H1 (cell line): ENCODE results near the gene AKR1C3. TPM values are rescaled to one million over a fixed set of nuclear protein-coding genes. Genes with fewer than 3 reads are reported as not detected.

Experiments
- CTCF ChIA-PET: fragments of 300-600 bp; sonication (Branson Sonifier 250); formaldehyde crosslinking; loops from one replicate; lab custom pipeline; 2021; ENCODE audit not compliant: partially characterized antibody; lab: Charles Lee
- POLR2A ChIA-PET: fragments of 300-600 bp; sonication (Branson Sonifier 250); formaldehyde crosslinking; loops from one replicate; lab custom pipeline; 2021; ENCODE audit warnings: inconsistent platforms; ENCODE audit not compliant: partially characterized antibody; lab: Charles Lee
- DNase-seq, 2 experiments: peaks; one replicate each; pipeline versions ENCODE4 v3.0.0 to v3.0.0-alpha.2; 2010 to 2022; ENCODE audit warnings: low spot score in 2 of 2, low read depth in 1 of 2, mixed read lengths in 1 of 2
- FAIRE-seq: peaks from 2 replicates; lab custom pipeline; 2011; peaks lifted over from hg19 to GRCh38; lab: Jason Lieb, UNC
- H2AFZ ChIP-seq: 2 replicates; pipeline ENCODE4 v1.8.1; 2012; ENCODE audit warnings: low read length, inconsistent platforms
- H2AK5ac ChIP-seq: 2 replicates; pipeline ENCODE4 v1.6.1; 2013; ENCODE audit warnings: low read depth, low read length
- H2BK120ac ChIP-seq: replicated peaks from 2 replicates; pipeline ENCODE3; 2013; ENCODE audit warnings: low read depth, low read length, inconsistent platforms
- H2BK12ac ChIP-seq: 2 replicates; pipeline ENCODE4 v1.6.1; 2013; ENCODE audit warnings: low read depth, low read length
- H2BK15ac ChIP-seq: 2 replicates; pipeline ENCODE4 v1.6.1; 2013; ENCODE audit warnings: low read length
- H2BK20ac ChIP-seq: 2 replicates; pipeline ENCODE4 v1.6.1; 2013; ENCODE audit warnings: low read length
- H2BK5ac ChIP-seq: 2 replicates; pipeline ENCODE4 v1.6.1; 2013; ENCODE audit warnings: low read depth, low read length
- H3K14ac ChIP-seq: 2 replicates; pipeline ENCODE4 v1.6.1; 2013; ENCODE audit warnings: inconsistent platforms; ENCODE audit not compliant: insufficient read length
- H3K18ac ChIP-seq: 2 replicates; pipeline ENCODE4 v1.6.1; 2013; ENCODE audit warnings: low read length; ENCODE audit errors: extremely low read depth
- H3K23ac ChIP-seq: 2 replicates; pipeline ENCODE4 v1.6.1; 2013; ENCODE audit warnings: inconsistent platforms; ENCODE audit not compliant: insufficient read length
- H3K23me2 ChIP-seq: 2 replicates; pipeline ENCODE4 v1.6.1; 2013; ENCODE audit warnings: low read depth, low read length
- H3K27ac ChIP-seq: 2 replicates; pipeline ENCODE4 v1.6.1; 2011; ENCODE audit warnings: low read depth, low read length, inconsistent platforms
- H3K27me3 ChIP-seq, 4 experiments: replicated peaks in 1 of 4; 1 replicate in 1 of 4; 2 replicates in 3 of 4; pipeline versions ENCODE4 v1.6.1 to v1.8.1; 2011 to 2013; ENCODE audit warnings: low read length in 3 of 4, mild to moderate bottlenecking in 3 of 4, inconsistent platforms in 2 of 4, mixed read lengths in 2 of 4, moderate library complexity in 1 of 4; ENCODE audit not compliant: control insufficient read depth in 3 of 4, insufficient read depth in 3 of 4; ENCODE audit errors: extremely low read depth in 1 of 4
- H3K36me3 ChIP-seq, 4 experiments: 2 replicates each; pipeline versions ENCODE4 v1.6.1 to v1.8.1; 2011 to 2013; ENCODE audit warnings: mild to moderate bottlenecking in 4 of 4, low read length in 3 of 4, moderate library complexity in 2 of 4, control low read depth in 1 of 4, inconsistent platforms in 1 of 4; ENCODE audit not compliant: insufficient read depth in 4 of 4, control insufficient read depth in 2 of 4
- H3K4ac ChIP-seq: replicated peaks from 2 replicates; pipeline ENCODE3; 2013; ENCODE audit warnings: low read length, low read depth, mixed read lengths, inconsistent platforms; ENCODE audit not compliant: insufficient read length
- H3K4me1 ChIP-seq, 4 experiments: replicated peaks in 1 of 4; 1 replicate in 1 of 4; 2 replicates in 3 of 4; pipeline versions ENCODE4 v1.6.1 to v1.8.1; 2011 to 2013; ENCODE audit warnings: low read length in 3 of 4, inconsistent platforms in 2 of 4, mixed read lengths in 1 of 4; ENCODE audit not compliant: insufficient read depth in 4 of 4, control insufficient read depth in 3 of 4
- H3K4me2 ChIP-seq, 2 experiments: 2 replicates each; pipeline versions ENCODE4 v1.6.1 to v1.8.1; 2011 to 2013; ENCODE audit warnings: low read depth in 2 of 2, low read length in 2 of 2, control low read depth in 1 of 2, inconsistent platforms in 1 of 2, mild to moderate bottlenecking in 1 of 2; ENCODE audit not compliant: insufficient read depth in 1 of 2
- H3K4me3 ChIP-seq, 4 experiments: fragments of 200-600, 300-600 bp in 1 of 4; sonication (generic), shearing (Covaris generic), sonication (Bioruptor Twin) in 1 of 4; 2 replicates each; pipeline versions ENCODE4 v1.5.1 to v1.8.1; 2011 to 2016; ENCODE audit warnings: low read length in 4 of 4, low read depth in 3 of 4, control low read depth in 2 of 4, inconsistent platforms in 2 of 4, mild to moderate bottlenecking in 2 of 4, mixed read lengths in 1 of 4, moderate library complexity in 1 of 4; ENCODE audit not compliant: insufficient read depth in 2 of 4; ENCODE audit errors: extremely low read depth in 1 of 4
- H3K56ac ChIP-seq: replicated peaks from 2 replicates; pipeline ENCODE3; 2013; ENCODE audit warnings: low read depth, mild to moderate bottlenecking, mixed read lengths, low read length, inconsistent platforms; ENCODE audit not compliant: insufficient read length
- H3K79me1 ChIP-seq: 2 replicates; pipeline ENCODE4 v1.6.1; 2013; ENCODE audit warnings: low read depth, low read length, control low read depth
- H3K79me2 ChIP-seq, 2 experiments: 2 replicates each; pipeline versions ENCODE4 v1.6.1 to v1.8.1; 2012 to 2013; ENCODE audit warnings: low read length in 2 of 2, mild to moderate bottlenecking in 2 of 2, inconsistent platforms in 1 of 2; ENCODE audit not compliant: insufficient read depth in 2 of 2, control insufficient read depth in 1 of 2
- H3K9ac ChIP-seq, 4 experiments: replicated peaks in 1 of 4; 1 replicate in 1 of 4; 2 replicates in 3 of 4; pipeline versions ENCODE4 v1.6.1 to v1.8.1; 2011 to 2013; ENCODE audit warnings: low read depth in 3 of 4, low read length in 3 of 4, control low read depth in 2 of 4, mild to moderate bottlenecking in 2 of 4, moderate library complexity in 2 of 4, inconsistent platforms in 1 of 4; ENCODE audit errors: extremely low read depth in 1 of 4
- H3K9me3 ChIP-seq, 2 experiments: 2 replicates each; pipeline versions ENCODE4 v1.6.1 to v1.8.1; 2012 to 2013; ENCODE audit warnings: mild to moderate bottlenecking in 2 of 2, moderate library complexity in 2 of 2, control low read depth in 1 of 2, inconsistent platforms in 1 of 2, low read depth in 1 of 2, low read length in 1 of 2, mixed read lengths in 1 of 2; ENCODE audit not compliant: insufficient read depth in 2 of 2
- H4K20me1 ChIP-seq, 2 experiments: replicated peaks in 1 of 2; 2 replicates each; pipeline versions ENCODE3 to v1.8.1; 2011 to 2013; ENCODE audit warnings: inconsistent platforms in 2 of 2, low read length in 2 of 2, mild to moderate bottlenecking in 1 of 2; ENCODE audit not compliant: insufficient read depth in 2 of 2, control insufficient read depth in 1 of 2
- H4K5ac ChIP-seq: 2 replicates; pipeline ENCODE4 v1.6.1; 2013; ENCODE audit warnings: low read length, low read depth, mixed read lengths, inconsistent platforms; ENCODE audit not compliant: insufficient read length
- H4K8ac ChIP-seq: 2 replicates; pipeline ENCODE4 v1.8.0; 2013; ENCODE audit warnings: mild to moderate bottlenecking, moderate library complexity, low read length, inconsistent platforms; ENCODE audit not compliant: insufficient read depth; ENCODE audit errors: extremely low read depth
- H4K91ac ChIP-seq: replicated peaks from 2 replicates; pipeline ENCODE3; 2013; ENCODE audit warnings: low read length, mixed read lengths, inconsistent platforms; ENCODE audit not compliant: insufficient read length
- BACH1 ChIP-seq: IDR thresholded peaks from 2 replicates; pipeline ENCODE4 v1.6.1; 2012; ENCODE audit warnings: low read length, improper control_type of control experiment
- POU5F1 ChIP-seq: IDR thresholded peaks from 2 replicates; pipeline ENCODE4 v1.6.1; 2011; ENCODE audit warnings: low read depth, mild to moderate bottlenecking, low read length, moderate library complexity
- WGBS, 2 experiments: shearing (Covaris generic) in 1 of 2; methylation state at CpG; one replicate each; pipeline versions ENCODE4 v1.1.6 to v1.1.7; 2013 to 2015; ENCODE audit warnings: low lambda C conversion rate in 2 of 2, mixed read lengths in 2 of 2, inconsistent platforms in 1 of 2, low coverage in 1 of 2, missing lambda C conversion rate in 1 of 2; ENCODE audit not compliant: insufficient replicate concordance in 2 of 2, insufficient coverage in 1 of 2, insufficient read length in 1 of 2; ENCODE audit errors: extremely low coverage in 1 of 2, missing lambda C conversion rate in 1 of 2; 5-methylcytosine and 5-hydroxymethylcytosine counted together
- polyA plus RNA-seq, 7 experiments: library from polyadenylated mRNA; depleted of rRNA in 3 of 7; stranded (reverse) in 5 of 7; unstranded in 2 of 7; fragments of >200 nt in 5 of 7; fragments of 200-250 nt in 2 of 7; gene quantifications; 1 replicate in 5 of 7; 2 replicates in 1 of 7; 4 replicates in 1 of 7; pipeline versions ENCODE4 v1.2.1 to v1.2.3, GENCODE V29; 2011 to 2013; ENCODE audit warnings: missing spikeins in 2 of 7, mixed read lengths in 2 of 7
- total RNA-seq: library from RNA; stranded (reverse); fragmentation: NEBNext Ultra II Directional; extraction: Animal tissue kit (Norgen Biotek cat#: 25700); gene quantifications from 2 replicates; pipeline ENCODE4 v1.2.1, GENCODE V29; 2021

AKR1C3 gene
- total and polyA plus RNA-seq, 2 of the 8 experiments (the other 6 are each of a cell fraction or from before 2014, with no cell fraction given): 4.6 to 6.9 TPM

GRCh38 chr10:5092848-5093790, 1.1 kb upstream of the AKR1C3 start:
- Histone ChIP-seq H3K18ac (no peak overlapping the region), H4K5ac (no peak overlapping the region), H4K91ac (no peak overlapping the region), H3K4ac (no peak overlapping the region), H3K27ac (no peak overlapping the region), H2BK5ac (no peak overlapping the region), H2BK120ac (no peak overlapping the region), H3K27me3 (no peaks in the 10 kb centered on the region), H3K4me3 (no peak overlapping the region), H3K9ac (no peak overlapping the region), H3K14ac (no peak overlapping the region), H3K56ac (no peak overlapping the region), H3K4me2 (no peak overlapping the region), H3K23me2 (no peaks in the 10 kb centered on the region), H4K20me1 (no peaks in the 10 kb centered on the region), H3K79me1 (no peaks in the 10 kb centered on the region), H4K8ac (no peak overlapping the region), H2BK12ac (no peak overlapping the region), H2BK20ac (no peak overlapping the region), H2AK5ac (no peak overlapping the region), H2AFZ (no peak overlapping the region), H3K23ac (no peak overlapping the region), H3K79me2 (no peaks in the 10 kb centered on the region), H2BK15ac (no peak overlapping the region), H3K4me1 (peaks cover 0 to 6% (median 1%) of the 10 kb centered on the region in 4 experiments; a peak in 3 of 7 replicates), H3K9me3 (no peaks in the 10 kb centered on the region), H3K36me3 (no peaks in the 10 kb centered on the region)
- 93% methylated on average over 6 of the region's 6 CpGs; no CpG with 5 or more reads in 1 of the 2 experiments for WGBS, 2 experiments
- FAIRE-seq (no peak), DNase-seq (no peak)
- ChIA-PET POLR2A (no interaction called here), CTCF (interaction anchor here (0.7 to 6.2 kb wide), 5 partner anchors 16 to 1586 kb away, joined by 3 to 52 read pairs (median 3); no protein-coding TSS in a partner anchor)
- no peak for TF ChIP-seq POU5F1
- TF ChIP-seq BACH1: no peak
